Skeletal muscle tissue (tissue), 4 donors: Measurements from ENCODE around the gene CITED4. TPM values are rescaled to one million over a fixed set of nuclear protein-coding genes. Genes with fewer than 3 reads are reported as not detected.

Experiments
- H3K27ac ChIP-seq: one replicate; pipeline ENCODE4 v1.7.0; 2013; ENCODE audit warnings: mild to moderate bottlenecking, low read depth, low read length, inconsistent platforms
- H3K27me3 ChIP-seq, 3 donors: one replicate each; pipeline ENCODE4 v1.7.0; 2013; ENCODE audit warnings: low read length in 3 of 3; ENCODE audit not compliant: control insufficient read depth in 3 of 3, insufficient read depth in 3 of 3
- H3K36me3 ChIP-seq, 3 donors: one replicate each; pipeline ENCODE4 v1.7.0; 2013; ENCODE audit warnings: low read length in 3 of 3; ENCODE audit not compliant: control insufficient read depth in 3 of 3, insufficient read depth in 3 of 3
- H3K4me1 ChIP-seq, 3 donors: one replicate each; pipeline ENCODE4 v1.7.0; 2013; ENCODE audit warnings: low read length in 3 of 3, mild to moderate bottlenecking in 3 of 3; ENCODE audit not compliant: control insufficient read depth in 3 of 3, insufficient read depth in 3 of 3
- H3K4me3 ChIP-seq, 3 donors: one replicate each; pipeline ENCODE4 v1.7.0; 2013; ENCODE audit warnings: low read length in 3 of 3
- H3K9ac ChIP-seq, 3 donors: one replicate each; pipeline ENCODE4 v1.7.0; 2013; ENCODE audit warnings: low read length in 3 of 3, mild to moderate bottlenecking in 3 of 3, moderate library complexity in 2 of 3, low read depth in 1 of 3
- H3K9me3 ChIP-seq, 3 donors: one replicate each; pipeline ENCODE4 v1.7.0; 2013; ENCODE audit warnings: low read length in 3 of 3; ENCODE audit not compliant: control insufficient read depth in 3 of 3
- total RNA-seq: library from RNA; depleted of rRNA; stranded (reverse); fragments of >200 nt; gene quantifications from one replicate; pipeline ENCODE4 v1.2.3, GENCODE V29; 2014
- donor health status: Osteomylitis.

The CITED4 gene, protein sequence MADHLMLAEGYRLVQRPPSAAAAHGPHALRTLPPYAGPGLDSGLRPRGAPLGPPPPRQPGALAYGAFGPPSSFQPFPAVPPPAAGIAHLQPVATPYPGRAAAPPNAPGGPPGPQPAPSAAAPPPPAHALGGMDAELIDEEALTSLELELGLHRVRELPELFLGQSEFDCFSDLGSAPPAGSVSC
- total RNA-seq: 1.6 TPM

- peak within 1 kb of the TSS; percentile 83 for H3K27ac ChIP-seq
- peak within 1 kb of the TSS; percentile 87 to 90 (median 88) for H3K9ac ChIP-seq
- H3K4me3 ChIP-seq: peak within 1 kb of the TSS; percentile 72 to 81 (median 78)
- H3K36me3 ChIP-seq: no peaks in the 10 kb centered on the region
- H3K4me1 ChIP-seq: peaks cover 25 to 36% (median 36%) of the 10 kb centered on the region in 3 donors
- H3K9me3 ChIP-seq: no peaks in the 10 kb centered on the region
- H3K27me3 ChIP-seq: no peaks in the 10 kb centered on the region
These were observed at the start of gene CITED4 for GRCh38 chr1:40862008-40862863. Gene CITED4 (minus strand): TSS chr1:40862363. CDS start chr1:40862127, 236 bp downstream.

DNA sequence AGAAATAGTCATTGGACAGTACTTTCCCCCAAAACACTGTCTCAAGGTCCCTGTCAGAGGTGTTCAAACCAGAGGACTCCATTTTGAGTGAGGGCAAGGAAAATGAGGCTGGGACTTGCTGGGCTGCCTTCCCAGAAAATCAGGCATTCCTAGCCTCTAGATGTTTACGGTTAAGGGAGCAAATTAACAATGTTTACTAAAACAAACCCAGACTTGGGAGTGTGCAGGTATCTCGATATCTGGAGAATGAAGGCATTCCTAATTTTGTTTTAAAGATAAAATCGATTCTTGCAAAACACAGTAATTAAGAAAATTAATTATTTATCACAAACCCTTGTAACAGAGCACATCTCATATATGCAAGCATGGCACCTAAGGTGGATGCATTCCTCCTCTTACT, 48.9 kb upstream of the CITED4 start:
- no peaks in the 10 kb centered on the region for H3K9me3 ChIP-seq
- H3K36me3 ChIP-seq: no peaks in the 10 kb centered on the region
- H3K4me1 ChIP-seq: no peaks in the 10 kb centered on the region
- H3K9ac ChIP-seq: no peak overlapping the region
- no peak overlapping the region for H3K4me3 ChIP-seq
- no peaks in the 10 kb centered on the region for H3K27me3 ChIP-seq
- H3K27ac ChIP-seq: no peak overlapping the region

DNA sequence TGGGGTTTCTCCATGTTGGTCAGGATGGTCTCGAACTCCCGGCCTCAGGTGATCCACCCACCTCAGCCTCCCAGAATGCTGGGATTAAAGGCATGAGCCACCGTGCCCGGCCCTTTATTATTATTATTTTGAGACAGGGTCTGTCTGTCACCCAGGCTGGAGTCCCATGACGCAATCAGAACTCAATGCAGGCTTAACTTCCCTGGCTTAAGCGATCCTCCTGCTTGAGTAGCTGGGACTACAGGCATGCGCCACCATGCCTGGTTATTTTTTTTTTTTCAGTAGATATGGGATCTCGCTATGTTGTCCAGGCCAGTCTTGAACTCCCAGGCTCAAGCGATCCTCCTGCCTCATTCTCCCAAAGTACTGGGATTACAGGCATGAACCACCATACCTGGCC, 47.1 kb upstream of the CITED4 start:
- Histone ChIP-seq H3K9ac (no peak overlapping the region), H3K9me3 (no peaks in the 10 kb centered on the region), H3K27me3 (no peaks in the 10 kb centered on the region), H3K27ac (no peak overlapping the region), H3K4me1 (no peaks in the 10 kb centered on the region), H3K36me3 (no peaks in the 10 kb centered on the region), H3K4me3 (no peak overlapping the region)

GRCh38 chr1:40908350-40908749, 46.2 kb upstream of the CITED4 start:
- Histone ChIP-seq H3K9me3 (no peaks in the 10 kb centered on the region), H3K36me3 (no peaks in the 10 kb centered on the region), H3K9ac (no peak overlapping the region), H3K27me3 (no peaks in the 10 kb centered on the region), H3K27ac (no peak overlapping the region), H3K4me3 (no peak overlapping the region), H3K4me1 (no peaks in the 10 kb centered on the region)

GRCh38 chr1:40907899-40908298, 45.7 kb upstream of the CITED4 start:
- H3K27ac ChIP-seq: no peak overlapping the region
- H3K4me3 ChIP-seq: no peak overlapping the region
- no peak overlapping the region for H3K9ac ChIP-seq
- no peaks in the 10 kb centered on the region for H3K36me3 ChIP-seq
- no peaks in the 10 kb centered on the region for H3K9me3 ChIP-seq
- no peaks in the 10 kb centered on the region for H3K4me1 ChIP-seq
- H3K27me3 ChIP-seq: no peaks in the 10 kb centered on the region

- Histone ChIP-seq H3K27ac (no peak overlapping the region), H3K4me3 (no peak overlapping the region), H3K9ac (no peak overlapping the region), H3K36me3 (no peaks in the 10 kb centered on the region), H3K4me1 (peaks cover 5 to 7% (median 7%) of the 10 kb centered on the region in 3 donors), H3K27me3 (no peaks in the 10 kb centered on the region), H3K9me3 (no peaks in the 10 kb centered on the region)
These were observed 44.7 kb upstream of the CITED4 start for GRCh38 chr1:40906781-40907400.

GRCh38 chr1:40905061-40905460, 42.9 kb upstream of the CITED4 start:
- Histone ChIP-seq H3K4me3 (no peak overlapping the region), H3K27ac (no peak overlapping the region), H3K9ac (no peak overlapping the region)

GRCh38 chr1:40903106-40903505, 40.9 kb upstream of the CITED4 start:
- no peaks in the 10 kb centered on the region for H3K27me3 ChIP-seq
- H3K27ac ChIP-seq: no peak overlapping the region
- H3K9me3 ChIP-seq: no peaks in the 10 kb centered on the region
- H3K4me1 ChIP-seq: peaks cover 5 to 10% (median 10%) of the 10 kb centered on the region in 3 donors
- no peak overlapping the region for H3K9ac ChIP-seq
- H3K36me3 ChIP-seq: no peaks in the 10 kb centered on the region
- H3K4me3 ChIP-seq: no peak overlapping the region

More at GRCh38 chr1:40905061-40905460, 42.9 kb upstream of the CITED4 start:
- no peaks in the 10 kb centered on the region for H3K9me3 ChIP-seq
- peaks cover 5 to 10% (median 10%) of the 10 kb centered on the region in 3 donors for H3K4me1 ChIP-seq
- no peaks in the 10 kb centered on the region for H3K27me3 ChIP-seq
- H3K36me3 ChIP-seq: no peaks in the 10 kb centered on the region

GRCh38 chr1:40901886-40902852, 40.0 kb upstream of the CITED4 start:
- H3K27ac ChIP-seq: no peak overlapping the region
- H3K9me3 ChIP-seq: no peaks in the 10 kb centered on the region
- H3K4me1 ChIP-seq: peaks cover 5 to 10% (median 10%) of the 10 kb centered on the region in 3 donors
- H3K4me3 ChIP-seq: no peak overlapping the region
- H3K27me3 ChIP-seq: no peaks in the 10 kb centered on the region
- no peaks in the 10 kb centered on the region for H3K36me3 ChIP-seq
- H3K9ac ChIP-seq: no peak overlapping the region
